Hepatocyte (in vitro differentiated cells): ENCODE measurements around the gene FRMPD4.

Source experiments
- CTCF ChIP-seq: fragments of 200-600 bp; sonication (generic); IDR thresholded peaks from 2 replicates; pipeline ENCODE4 v1.5.1; 2016; ENCODE audit warnings: antibody characterized with exemption, mild to moderate bottlenecking; ENCODE audit not compliant: poor library complexity
- EZH2 ChIP-seq: fragments of 200-600 bp; sonication (generic); IDR thresholded peaks from 2 replicates; pipeline ENCODE4 v1.6.1; 2016; ENCODE audit warnings: antibody characterized with exemption, mild to moderate bottlenecking, borderline replicate concordance
- EZH2phosphoT487 ChIP-seq: fragments of 200-600 bp; sonication (generic); IDR thresholded peaks from one replicate; pipeline ENCODE4 v1.6.1; 2018; ENCODE audit warnings: antibody characterized with exemption, mild to moderate bottlenecking, low read depth, moderate library complexity; ENCODE audit not compliant: unreplicated experiment, severe bottlenecking

GRCh38 chrX:12685541-12685940 is 547.3 kb downstream of the FRMPD4 start:
- TF ChIP-seq CTCF (no peak), EZH2 (no peak), EZH2phosphoT487 (no peak)
